NT2/D1 (cell line): ENCODE data around the gene ADAMTSL1.

Experiments used
- SUZ12 ChIP-seq: IDR thresholded peaks from 2 replicates; pipeline ENCODE4 v1.6.1; 2011; ENCODE audit not compliant: insufficient read length, insufficient read depth; ENCODE audit errors: extremely low read depth
- YY1 ChIP-seq: IDR thresholded peaks from 2 replicates; pipeline ENCODE4 v1.6.1; 2011; ENCODE audit not compliant: insufficient read length, insufficient read depth
- ZNF274 ChIP-seq: IDR thresholded peaks from 2 replicates; pipeline ENCODE4 v1.6.1; 2011; ENCODE audit warnings: mild to moderate bottlenecking, low read depth, low read length

DNA sequence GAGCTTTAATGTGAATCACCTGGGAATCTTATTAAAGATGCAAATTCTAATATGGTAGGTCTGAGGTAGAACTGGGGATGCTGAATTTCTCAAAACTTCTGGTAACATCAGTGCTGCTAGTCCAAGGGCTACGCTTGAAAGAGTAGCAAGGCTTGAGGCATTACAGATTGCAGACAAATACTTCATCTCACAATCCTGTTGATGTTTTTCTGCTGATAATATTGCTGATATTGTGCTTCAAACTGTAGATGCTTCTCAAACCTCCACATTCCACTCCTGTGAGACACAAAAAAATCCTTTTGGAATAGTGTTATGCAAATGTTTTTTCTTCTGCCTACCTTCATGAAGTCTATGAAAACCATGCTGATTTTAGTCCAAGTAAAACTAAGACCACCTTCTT, 419.5 kb downstream of the ADAMTSL1 start:
- TF ChIP-seq SUZ12 = no peak
- TF ChIP-seq YY1 = no peak
- TF ChIP-seq ZNF274 = no peak
